Stimulated activated CD4-positive, alpha-beta T cell treated with anti-CD3 and anti-CD28 coated beads, TNF-alpha, amount 100 ng/mL, for 48 hours (primary cell): ENCODE measurements around the gene SORCS2.

Experiments used
- DNase-seq, 3 donors: peaks; one replicate each; pipeline ENCODE4 v3.0.0-alpha.2; 2020; ENCODE audit warnings: low read depth in 3 of 3

Gene SORCS2

GRCh38 chr4:7759635-7760034, 567.3 kb downstream of the SORCS2 start:
- no peak for DNase-seq

DNA sequence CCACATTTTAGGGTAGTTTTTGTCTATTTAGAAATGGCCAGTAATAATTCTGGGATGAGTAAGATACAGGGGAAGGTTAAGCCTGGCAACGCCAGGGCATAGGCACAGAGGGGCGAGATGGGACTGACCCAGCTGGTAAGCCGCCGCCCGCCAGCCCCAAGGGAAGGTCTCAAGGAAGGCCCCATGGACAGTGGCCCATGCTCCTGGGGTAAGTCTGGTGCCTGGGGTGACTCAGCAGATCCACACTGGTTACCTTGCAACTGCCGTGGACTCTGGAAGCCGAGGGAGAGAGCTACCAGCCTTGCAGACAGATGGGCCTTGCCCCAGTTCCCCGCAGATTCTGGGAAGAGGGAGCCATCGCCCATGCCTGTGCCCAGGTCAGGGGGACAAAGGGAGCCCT, 567.9 kb downstream of the SORCS2 start:
- no peak for DNase-seq

GRCh38 chr4:7760706-7761105, 568.4 kb downstream of the SORCS2 start:
- no peak for DNase-seq

DNA sequence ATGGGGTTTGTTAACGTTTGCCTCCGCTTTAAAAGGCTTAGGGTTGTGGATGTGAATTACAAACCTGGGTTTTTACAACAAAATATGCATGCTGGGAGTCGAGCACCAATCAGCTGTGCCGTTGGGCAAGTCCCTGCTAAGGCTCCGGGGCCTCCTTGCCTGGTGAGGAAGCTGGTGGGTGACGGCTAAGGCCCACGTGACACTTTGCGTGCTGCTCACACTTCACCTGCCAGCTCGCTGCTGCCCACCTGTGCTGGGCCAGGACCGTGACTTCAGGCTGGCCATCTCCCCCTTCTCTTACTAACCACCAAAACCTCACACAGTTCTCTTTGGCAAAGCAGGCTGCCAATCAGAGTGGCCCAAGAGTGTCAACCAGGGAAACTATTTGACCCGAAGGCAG, 569.0 kb downstream of the SORCS2 start:
- no peak for DNase-seq

- peak; percentile 32 to 41 (median 34) for DNase-seq
These were observed 569.4 kb downstream of the SORCS2 start for GRCh38 chr4:7761720-7762119.

GRCh38 chr4:7762376-7763030, 570.2 kb downstream of the SORCS2 start:
- no peak for DNase-seq

DNA sequence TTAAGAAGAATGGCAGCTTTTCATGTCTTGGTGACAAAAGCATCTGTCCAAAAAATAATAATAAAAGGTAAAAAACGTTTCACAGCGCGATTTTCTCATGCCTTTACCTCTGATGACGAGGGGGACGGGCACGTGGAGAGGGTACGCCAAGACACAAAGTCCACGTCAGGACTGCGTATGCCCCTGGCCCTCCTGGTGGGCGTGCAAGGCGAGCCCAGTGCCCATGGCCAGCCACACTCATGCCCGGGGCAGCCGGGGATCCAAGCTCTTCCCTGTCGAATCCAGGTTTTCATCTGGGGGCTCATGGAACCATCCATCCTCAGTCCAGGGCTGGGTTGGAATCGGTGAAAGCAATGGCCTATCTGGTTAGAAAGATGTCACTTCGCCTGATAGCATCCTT, 570.8 kb downstream of the SORCS2 start:
- DNase-seq, result no peak

DNA sequence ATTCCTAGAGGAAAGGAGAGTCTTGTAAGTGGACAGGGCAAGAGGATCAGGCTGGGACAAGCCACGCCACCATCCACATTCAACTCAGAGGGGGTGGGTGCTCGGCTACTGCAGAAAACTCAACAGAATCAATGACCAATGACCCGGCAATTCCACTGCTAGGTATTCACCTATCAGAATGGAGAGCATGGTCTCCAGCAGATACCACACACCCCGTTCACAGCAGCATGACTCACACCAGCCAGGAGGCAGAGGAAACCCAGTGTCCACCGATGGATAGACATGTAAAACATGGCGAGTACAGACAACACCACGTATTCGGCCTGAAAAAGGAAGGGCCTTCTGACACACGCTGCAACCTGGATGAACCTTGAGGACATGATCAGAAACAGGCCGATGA, 571.5 kb downstream of the SORCS2 start:
- no peak for DNase-seq

DNA sequence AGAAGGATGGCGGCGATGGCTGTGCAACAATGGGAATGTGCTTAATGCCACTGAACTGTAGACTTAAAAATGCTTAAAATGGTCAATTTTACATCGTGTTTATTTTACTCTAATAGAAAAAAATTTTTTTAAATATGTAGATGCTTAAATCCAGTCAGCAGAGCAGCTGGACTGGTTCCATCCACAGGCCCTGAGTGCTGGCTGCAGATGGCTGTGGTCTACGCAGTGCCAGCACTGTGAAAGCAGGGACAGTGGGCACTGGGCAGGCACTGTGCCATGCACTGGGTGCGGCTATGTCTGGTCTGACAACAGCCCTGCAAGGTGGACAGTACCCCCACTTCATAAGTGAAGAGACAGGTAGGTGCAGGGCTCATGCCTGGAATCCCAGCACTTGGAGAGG, 572.1 kb downstream of the SORCS2 start:
- DNase-seq, result no peak

DNA sequence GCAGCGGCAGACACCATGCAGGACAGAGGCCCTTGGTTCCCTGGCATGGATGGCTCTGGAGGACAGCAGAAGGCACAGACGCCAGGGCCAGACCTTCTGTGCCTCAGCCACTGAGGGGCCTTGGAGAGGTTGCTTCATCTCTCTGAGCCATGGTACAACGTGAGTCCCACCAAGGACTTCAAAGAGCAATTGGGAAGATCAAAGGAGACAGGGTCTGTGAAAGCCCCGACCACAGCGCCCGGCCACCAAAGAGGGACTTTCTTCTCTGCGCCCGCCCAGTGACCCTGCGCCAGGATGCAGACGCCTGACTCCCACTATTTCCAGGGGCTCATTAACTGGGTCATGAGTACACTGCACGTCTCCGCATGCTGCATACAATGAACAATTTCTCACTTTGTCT, 573.3 kb downstream of the SORCS2 start:
- DNase-seq, result no peak

GRCh38 chr4:7766086-7766485, 573.7 kb downstream of the SORCS2 start:
- DNase-seq, result no peak

GRCh38 chr4:7766661-7767345, 574.5 kb downstream of the SORCS2 start:
- no peak for DNase-seq

GRCh38 chr4:7767526-7767925, 575.2 kb downstream of the SORCS2 start:
- no peak for DNase-seq

- no peak for DNase-seq
These were observed 575.6 kb downstream of the SORCS2 start for GRCh38 chr4:7767966-7768365.

DNA sequence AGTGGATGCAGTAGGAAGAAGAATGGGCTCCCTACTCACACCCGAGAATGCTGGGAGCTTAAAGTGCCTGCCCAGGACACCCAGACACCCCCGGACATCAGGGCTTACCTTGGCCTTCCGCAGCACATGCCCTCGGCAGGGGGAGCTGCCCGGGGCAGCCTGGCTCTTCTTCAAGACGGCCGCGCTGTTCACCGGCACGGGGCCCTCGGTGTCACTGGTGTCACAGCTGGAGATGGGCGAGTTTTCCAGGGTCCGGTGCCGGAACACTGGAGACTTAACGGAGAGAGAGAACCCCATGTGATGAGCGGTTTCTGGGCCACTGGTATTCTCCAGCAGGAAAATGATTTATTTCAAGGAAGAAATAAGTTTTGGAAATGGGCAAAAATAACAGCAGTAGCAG, 576.4 kb downstream of the SORCS2 start:
- DNase-seq, result no peak

DNA sequence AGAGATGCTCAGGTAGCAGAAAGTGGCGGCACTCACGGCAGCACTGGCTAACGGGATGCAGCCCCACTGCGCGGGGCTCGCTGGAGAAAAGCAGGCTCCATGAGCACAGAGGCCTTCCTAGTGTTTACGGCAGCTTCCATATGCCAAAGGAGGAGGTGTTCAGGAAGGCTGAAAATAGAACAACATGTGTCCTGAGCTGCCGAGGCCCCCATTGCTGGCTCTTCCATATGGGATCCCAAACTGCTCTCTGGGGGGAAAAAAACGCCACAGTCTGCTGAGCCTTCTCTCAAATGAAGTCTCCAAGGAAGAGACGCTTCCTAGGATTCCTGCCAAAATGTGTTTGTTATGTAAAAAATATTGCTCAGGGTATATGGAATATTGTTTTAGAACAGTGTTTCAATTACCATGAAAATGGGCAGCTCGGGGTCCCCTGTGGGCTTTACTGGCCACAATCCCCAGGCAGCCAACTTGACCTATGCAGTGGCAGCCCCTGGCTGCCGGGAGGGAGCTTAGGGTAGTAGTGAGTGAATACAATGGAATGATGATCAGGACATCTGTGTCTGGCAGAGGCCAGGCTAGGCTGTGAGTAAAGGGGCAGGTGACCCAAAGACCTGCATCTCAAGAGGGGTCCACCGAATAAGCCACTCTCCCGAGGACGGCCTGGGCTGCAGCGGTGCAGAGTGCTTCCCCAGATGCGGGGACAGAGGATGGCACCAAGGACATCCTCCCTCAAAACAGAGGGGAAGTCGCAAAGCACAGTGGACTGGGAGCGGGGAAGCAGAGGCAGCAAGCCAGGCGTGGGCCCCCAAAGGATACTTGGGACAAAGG, 577.3 kb downstream of the SORCS2 start:
- no peak for DNase-seq

GRCh38 chr4:7770224-7771050, 578.1 kb downstream of the SORCS2 start:
- no peak for DNase-seq

DNA sequence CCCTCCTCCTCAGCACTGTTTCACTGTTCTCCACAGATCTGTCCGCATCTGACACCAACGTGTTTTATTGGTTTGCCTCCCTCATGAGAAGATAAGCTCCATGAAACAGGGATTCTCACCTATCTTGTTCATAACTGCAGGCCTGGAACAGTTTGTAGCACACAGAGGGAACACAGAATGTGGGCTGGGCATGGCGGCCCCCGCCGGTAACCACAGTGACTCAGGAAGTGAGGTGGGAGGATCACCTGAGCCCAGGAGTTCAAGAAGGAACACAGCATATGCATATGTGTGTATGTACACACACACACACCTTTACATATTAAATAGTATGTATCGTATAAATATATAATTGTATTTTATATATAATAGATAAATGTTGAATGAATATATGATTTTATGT, 578.7 kb downstream of the SORCS2 start:
- DNase-seq, result no peak

- DNase-seq, result no peak
These were observed 579.5 kb downstream of the SORCS2 start for GRCh38 chr4:7771541-7772507.

GRCh38 chr4:7772711-7773385, 580.5 kb downstream of the SORCS2 start:
- DNase-seq, result no peak
